HG02763 (cell line): ENCODE results near the gene CD300H.
"Not testable (repeated sequence)": the region's sequence is repeated elsewhere in the genome, so short reads cannot be mapped to it uniquely, and the experiment has no call there.

Source experiments
- ATAC-seq: cut with Tn5 transposase; IDR thresholded peaks from one replicate; pipeline ENCODE4 v1.9.1; 2021; ENCODE audit warnings: mild to moderate bottlenecking, moderate library complexity; ENCODE audit not compliant: unreplicated experiment

Gene CD300H

GRCh38 chr17:74585711-74586110, 18.4 kb upstream of the CD300H start:
- no peak for ATAC-seq

DNA sequence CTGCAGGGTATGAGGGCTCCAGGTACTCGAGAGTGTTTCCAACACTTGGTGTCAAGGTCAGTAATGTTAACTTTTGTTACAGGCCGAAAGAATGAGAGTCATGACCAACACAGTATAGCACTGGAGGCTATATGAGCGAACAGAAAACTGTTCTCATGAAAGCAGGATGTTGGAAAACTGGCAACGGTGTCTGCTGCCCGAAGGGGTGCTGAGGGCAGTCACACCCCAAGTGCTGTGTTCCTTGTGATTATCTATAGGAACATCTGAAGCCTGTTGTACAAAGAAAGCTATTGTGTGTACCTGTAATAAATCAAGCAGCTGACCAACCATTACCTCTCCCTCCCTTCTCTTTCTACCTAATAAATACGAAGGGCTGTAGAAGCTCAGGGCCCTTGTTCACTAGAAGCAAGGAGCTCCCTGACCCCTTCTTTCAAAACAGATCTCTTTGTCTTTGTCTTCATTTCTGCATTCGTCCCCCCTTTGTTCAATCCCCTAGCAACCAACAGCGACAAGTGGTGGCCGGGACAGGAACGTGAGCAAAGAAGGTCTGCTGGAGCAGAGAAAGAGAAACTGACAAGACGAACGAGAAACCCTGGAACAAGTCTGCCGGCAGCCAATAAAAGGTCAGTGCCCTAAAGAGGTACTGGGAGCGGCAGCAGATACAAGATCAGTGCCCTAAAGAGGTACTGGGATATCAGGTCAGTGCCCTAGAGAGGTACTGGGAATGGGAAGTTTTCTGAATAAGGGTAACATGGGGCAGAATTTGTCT, 17.2 kb upstream of the CD300H start:
- ATAC-seq, result no peak

DNA sequence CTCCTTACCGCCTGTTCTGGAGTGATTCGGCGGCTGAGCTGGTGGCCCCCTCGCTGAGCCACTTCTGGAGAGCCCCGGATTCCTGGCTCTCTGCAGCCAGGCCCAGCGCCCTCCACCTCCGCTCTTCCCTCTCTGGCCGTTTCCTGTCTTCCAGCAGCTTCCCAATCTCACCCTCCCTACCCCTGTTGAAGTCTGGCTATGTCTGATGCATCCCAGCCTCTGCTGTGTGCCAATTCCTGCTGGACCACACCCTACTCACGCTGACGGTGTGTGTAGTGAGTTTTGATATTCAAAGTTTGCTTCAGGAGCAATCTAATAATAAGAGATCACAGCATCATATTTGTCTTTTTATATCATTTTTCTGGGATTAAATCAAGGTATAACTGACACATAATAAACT, 15.3 kb upstream of the CD300H start:
- no peak for ATAC-seq

- ATAC-seq, result no peak
These were observed 12.6 kb upstream of the CD300H start for GRCh38 chr17:74579900-74580299.

GRCh38 chr17:74578979-74579378, 11.7 kb upstream of the CD300H start:
- no peak for ATAC-seq

GRCh38 chr17:74574489-74575142, 7.3 kb upstream of the CD300H start:
- ATAC-seq, result no peak

- not testable (repeated sequence) for ATAC-seq
These were observed 6.3 kb upstream of the CD300H start for GRCh38 chr17:74573635-74574034.

- ATAC-seq, result no peak
These were observed 5.9 kb upstream of the CD300H start for GRCh38 chr17:74573169-74573568.

DNA sequence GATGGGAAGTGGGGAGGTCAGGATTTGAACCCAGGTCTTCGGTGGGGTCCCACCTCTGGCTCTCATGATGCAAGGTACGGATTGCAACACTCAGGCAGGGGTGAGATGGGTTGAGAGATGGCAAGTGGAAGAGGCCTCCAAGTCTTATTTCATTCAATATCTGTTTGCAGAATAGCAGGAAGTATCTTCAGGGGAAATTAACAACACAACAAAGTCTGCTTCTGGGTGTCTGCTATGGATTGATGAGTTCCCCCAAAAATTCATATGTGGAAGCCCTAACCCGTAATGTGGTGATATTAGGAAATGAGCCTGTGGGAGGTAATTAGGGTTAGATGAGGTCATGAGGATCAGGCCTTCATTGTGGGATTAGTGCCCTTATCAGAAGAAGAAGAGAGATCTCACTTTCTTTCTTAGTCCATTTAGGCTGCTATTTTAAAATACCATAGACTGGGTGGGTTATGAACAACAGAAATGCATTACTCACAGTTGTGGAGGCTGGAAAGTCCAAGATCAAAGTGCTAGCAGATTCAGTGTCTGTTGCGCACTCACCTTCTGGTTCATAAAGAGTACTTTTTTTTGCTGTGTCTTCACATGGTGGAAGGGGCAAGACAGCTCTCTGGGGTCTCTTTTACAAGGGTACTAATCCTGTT, 4.4 kb upstream of the CD300H start:
- no peak for ATAC-seq

DNA sequence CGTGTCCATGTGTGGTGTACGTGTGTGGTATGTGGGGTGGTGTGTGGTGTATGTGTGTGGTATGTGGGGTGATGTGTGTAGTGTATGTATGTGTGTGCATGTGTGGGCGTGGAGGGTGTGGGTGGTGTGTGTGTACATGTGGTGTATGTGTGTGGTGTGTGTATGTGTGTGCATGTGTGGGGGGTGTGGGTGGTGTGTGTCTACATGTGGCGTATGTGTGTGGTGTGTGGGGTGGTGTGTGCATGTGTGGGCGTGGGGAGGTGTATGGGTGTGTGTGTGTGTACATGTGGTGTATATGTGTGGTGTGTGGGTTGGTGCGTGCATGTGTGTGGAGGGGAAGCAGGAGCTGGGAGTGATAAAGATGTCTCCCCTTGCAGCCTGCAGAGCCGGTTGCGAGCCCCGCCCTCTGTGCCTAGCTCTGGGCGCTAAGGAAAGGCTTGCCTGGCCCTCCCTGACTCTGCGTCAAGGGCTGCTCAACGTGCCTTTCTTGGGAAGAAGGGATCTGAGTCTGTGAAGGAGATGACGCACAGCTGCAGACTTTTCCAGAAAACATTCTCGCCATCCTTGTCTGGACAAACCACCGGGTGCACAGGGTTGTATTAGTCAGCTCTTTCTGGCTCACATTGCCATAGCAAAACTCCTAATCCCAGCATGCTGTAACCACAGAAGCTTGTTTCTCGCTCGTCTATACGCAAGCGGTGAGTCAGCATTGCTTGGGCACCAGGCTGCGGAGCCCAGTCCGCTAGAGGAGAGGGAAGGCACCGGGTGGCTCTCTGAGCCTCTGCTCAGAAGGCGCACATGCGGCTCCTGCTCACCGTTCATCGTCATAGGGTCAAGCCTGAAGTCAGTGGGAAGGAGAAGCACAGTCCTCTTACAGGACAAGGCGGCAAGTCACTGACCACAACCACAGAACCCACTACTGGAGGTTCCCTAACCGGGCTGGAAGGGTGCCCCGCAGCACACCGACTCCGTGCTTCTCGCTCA, 2.0 kb upstream of the CD300H start:
- ATAC-seq, result no peak

DNA sequence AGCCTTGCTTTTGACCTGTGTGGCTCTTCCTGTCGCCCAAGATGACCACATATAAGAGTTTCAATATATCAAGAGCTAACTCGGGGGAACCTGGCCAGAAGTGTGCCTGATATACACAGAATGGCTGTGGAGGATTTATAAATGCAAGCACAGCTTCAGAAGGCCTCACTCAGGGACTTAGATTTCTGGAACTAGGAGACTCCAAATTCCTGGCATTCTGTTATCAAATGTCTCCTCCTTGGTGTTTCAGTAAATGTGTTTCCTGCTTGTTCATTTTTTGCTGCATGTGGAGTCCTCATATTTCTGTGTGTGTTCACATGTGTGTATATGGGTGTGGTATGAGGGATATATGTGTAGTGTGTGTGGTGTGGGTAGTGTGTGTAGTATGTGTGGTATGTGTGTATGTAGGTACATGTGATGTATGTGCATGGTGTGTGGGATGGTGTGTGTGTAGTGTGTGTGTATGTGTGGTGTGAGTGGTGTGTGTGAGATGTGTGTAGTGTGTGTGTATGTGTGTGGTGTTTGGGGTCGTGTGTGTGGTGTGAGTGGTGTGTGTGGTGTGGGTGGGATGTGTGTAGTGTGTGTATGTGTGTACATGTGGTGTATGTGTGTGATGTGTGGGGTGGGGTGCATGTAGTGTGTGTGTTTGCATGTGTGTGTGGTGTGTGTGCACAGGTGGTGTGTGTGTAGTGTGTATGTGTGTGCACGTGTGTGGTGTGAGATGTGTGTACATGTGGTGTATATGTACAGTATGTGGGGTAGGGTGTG, 981 bp upstream of the CD300H start:
- no peak for ATAC-seq

DNA sequence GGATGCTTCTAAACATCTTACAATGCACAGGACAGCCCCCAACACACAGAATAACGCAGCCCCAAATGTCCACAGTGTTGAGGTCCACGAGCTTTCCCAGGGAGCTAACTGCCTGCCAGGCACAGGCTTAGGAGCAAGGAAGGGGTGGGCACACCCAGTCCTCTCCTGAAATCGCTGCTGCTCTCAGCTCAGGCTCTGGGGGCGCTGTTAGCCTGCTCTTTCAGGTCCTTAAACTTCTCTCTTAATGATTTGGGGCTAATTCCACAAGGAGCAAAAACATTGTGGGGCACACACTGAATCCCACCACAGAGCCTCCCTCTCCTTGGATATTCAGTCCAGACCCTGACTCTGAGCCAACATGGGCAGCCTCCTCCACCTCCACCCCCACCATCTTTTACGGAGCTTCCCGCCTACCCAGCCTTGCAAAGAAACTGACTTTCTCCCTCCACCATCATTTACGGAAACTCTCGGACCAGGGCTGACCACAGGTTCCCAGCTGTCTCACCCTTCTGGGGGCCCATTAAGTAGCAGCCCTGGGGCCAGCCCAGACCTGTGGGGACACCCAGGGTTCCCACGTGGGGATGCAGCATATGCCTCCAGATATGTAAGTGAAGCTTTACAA, 1.1 kb downstream of the CD300H start:
- ATAC-seq, result no peak

DNA sequence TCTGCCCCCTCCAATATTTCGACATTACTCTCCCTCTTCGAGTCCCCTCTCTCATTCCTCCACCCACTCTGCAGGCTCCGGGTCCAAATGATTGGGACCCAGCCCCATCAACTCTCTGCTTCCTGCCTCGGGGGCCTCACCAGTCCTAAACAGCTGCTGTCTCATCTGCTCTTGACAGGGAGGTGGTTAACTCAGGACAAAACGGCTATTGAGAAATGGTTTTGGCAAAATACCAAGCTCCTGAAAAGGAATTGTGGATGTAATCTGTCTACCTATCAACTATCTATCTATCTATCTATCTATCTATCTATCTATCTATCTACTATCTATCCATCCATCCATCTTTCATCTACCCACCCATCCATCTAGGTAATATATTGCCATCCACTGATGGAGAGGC, 2.2 kb downstream of the CD300H start:
- no peak for ATAC-seq

GRCh38 chr17:74563358-74563757, 4.0 kb downstream of the CD300H start:
- no peak for ATAC-seq

DNA sequence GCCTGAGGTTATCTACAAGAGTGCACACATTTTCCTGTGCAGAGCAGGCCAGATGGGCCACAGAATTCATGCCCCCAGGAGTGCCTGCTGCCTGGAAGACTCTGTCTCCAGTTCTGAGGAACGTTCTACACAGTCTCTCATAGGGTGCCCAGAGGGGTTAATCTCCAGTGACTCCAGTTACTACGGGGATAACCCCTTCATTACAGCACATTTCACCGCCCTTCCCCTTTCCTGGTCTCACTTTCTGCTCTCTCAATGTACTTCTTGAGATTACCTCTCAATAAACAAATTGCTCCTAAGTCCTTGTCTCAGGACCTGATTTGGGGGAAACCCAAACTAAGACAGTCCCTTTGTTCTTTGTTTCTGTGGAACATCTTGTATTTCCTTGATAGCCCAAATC, 5.7 kb downstream of the CD300H start:
- ATAC-seq, result no peak

- no peak for ATAC-seq
These were observed 8.3 kb downstream of the CD300H start for GRCh38 chr17:74558882-74559519.

DNA sequence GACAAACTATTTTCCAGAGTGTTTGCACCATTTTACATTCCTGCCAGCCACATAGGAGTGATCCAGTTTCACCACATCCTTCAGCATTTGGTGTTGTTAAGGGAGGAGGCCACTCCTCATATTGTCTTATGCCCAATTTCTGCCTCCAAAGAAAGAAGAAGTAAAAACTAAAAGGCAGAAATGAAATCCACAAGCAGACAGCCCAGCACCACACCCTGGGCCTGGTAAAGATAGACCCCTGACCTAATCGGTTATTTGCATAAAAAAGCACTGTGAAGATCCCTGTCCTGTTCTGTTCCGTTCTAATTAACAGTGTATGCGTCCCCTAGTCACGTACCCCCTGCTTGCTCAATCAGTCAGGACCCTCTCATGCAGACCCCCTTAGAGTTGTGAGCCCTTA, 8.9 kb downstream of the CD300H start:
- not testable (repeated sequence) for ATAC-seq

DNA sequence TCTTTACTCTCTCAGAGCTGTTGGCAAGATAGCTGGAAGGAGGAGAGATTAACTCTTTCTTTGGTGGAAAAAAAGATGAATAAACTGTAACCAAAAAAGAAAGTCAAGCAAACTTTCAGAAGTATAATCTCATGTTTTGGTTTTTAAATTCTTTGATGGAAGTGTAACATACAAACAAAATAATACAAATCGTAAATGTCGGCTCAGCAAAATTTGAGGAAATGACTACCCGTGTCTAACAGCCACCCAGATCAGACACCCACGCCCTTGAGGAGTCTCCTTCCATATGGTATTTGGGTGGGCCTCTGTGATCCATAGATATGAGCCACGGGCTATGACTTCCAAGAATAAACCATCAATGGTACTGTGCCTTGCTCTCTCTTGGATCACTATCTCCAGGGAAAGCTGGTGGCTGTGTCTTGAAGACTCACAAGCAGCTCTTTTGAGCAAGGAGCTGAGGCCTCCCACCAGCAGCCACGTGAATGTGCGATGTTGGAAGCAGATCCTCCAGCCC, 11.8 kb downstream of the CD300H start:
- no peak for ATAC-seq

GRCh38 chr17:74554909-74555308, 12.4 kb downstream of the CD300H start:
- ATAC-seq, result no peak
